Neural cell (in vitro differentiated cells): Measurements from ENCODE around the gene TMEM208.

Experiments
- EP300 ChIP-seq: fragments of 450-650 bp; conservative IDR thresholded peaks from 2 replicates; pipeline ENCODE4 v1.6.1; 2014; ENCODE audit warnings: antibody characterized with exemption, mild to moderate bottlenecking, moderate library complexity; ENCODE audit not compliant: poor library complexity, severe bottlenecking
- EZH2 ChIP-seq: fragments of 200-600, 300-800 bp; shearing (Covaris generic), sonication (generic); IDR thresholded peaks from 2 replicates; pipeline ENCODE4 v1.6.1; 2014; ENCODE audit warnings: antibody characterized with exemption, low read length, borderline replicate concordance, mild to moderate bottlenecking; ENCODE audit not compliant: insufficient read depth, poor library complexity, severe bottlenecking
- MXI1 ChIP-seq: fragments of 450-650 bp; conservative IDR thresholded peaks from 2 replicates; pipeline ENCODE4 v1.6.1; 2014; ENCODE audit warnings: antibody characterized with exemption, mild to moderate bottlenecking; ENCODE audit not compliant: poor library complexity, severe bottlenecking
- POLR2AphosphoS5 ChIP-seq: IDR thresholded peaks from 2 replicates; pipeline ENCODE4 v1.6.1; 2012
- RAD21 ChIP-seq: fragments of 450-650 bp; conservative IDR thresholded peaks from 2 replicates; pipeline ENCODE4 v1.6.1; 2014; ENCODE audit warnings: antibody characterized with exemption, mild to moderate bottlenecking, moderate library complexity
- SMC3 ChIP-seq: fragments of 450-650 bp; conservative IDR thresholded peaks from 2 replicates; pipeline ENCODE4 v1.6.1; 2014; ENCODE audit warnings: antibody characterized with exemption, mild to moderate bottlenecking, moderate library complexity; ENCODE audit not compliant: poor library complexity
- TAF1 ChIP-seq: IDR thresholded peaks from 2 replicates; pipeline ENCODE4 v1.6.1; 2012; ENCODE audit warnings: low read depth
- TF ChIP-seq, protein P1 (sequence below): fragments of 450-650 bp; IDR thresholded peaks from 2 replicates; pipeline ENCODE4 v1.5.1; 2014; ENCODE audit warnings: antibody characterized with exemption, mild to moderate bottlenecking, moderate library complexity; ENCODE audit not compliant: poor library complexity, severe bottlenecking

DNA sequence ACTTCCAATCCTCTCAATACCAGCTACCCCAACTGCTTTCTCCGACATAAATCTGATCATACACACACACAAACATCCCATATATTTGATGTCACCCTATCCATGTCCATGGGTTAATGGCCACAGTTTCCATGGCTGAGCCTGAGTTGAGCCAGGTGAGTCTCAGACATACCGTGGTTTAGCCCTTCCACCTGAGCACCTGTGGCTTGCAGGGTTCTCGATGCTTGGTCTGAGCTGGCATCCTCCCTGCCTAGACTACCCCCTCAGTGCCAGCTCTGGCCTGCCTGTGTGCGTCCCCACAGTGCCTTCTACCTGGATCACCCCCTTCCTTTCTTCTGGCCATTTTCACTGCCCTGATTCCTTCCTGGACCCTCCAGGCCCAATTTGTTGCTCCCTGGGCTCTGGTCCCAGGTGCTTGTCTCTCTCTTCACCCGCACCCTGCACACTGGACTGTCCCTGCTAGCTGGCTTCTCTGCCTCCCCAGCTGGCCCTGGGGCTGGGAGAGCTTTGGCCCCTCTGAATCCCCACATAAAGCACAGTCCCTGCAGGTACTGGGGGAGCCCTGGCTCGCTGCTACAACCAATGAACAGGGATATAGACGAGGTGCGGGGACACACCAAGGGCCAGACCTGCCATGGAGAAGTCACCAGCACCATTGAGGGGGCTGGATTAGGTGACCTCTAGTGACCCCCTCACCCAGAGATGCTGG, 20.6 kb upstream of the TMEM208 start:
- TF ChIP-seq, protein P1, sequence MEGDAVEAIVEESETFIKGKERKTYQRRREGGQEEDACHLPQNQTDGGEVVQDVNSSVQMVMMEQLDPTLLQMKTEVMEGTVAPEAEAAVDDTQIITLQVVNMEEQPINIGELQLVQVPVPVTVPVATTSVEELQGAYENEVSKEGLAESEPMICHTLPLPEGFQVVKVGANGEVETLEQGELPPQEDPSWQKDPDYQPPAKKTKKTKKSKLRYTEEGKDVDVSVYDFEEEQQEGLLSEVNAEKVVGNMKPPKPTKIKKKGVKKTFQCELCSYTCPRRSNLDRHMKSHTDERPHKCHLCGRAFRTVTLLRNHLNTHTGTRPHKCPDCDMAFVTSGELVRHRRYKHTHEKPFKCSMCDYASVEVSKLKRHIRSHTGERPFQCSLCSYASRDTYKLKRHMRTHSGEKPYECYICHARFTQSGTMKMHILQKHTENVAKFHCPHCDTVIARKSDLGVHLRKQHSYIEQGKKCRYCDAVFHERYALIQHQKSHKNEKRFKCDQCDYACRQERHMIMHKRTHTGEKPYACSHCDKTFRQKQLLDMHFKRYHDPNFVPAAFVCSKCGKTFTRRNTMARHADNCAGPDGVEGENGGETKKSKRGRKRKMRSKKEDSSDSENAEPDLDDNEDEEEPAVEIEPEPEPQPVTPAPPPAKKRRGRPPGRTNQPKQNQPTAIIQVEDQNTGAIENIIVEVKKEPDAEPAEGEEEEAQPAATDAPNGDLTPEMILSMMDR: no peak
- TF ChIP-seq EZH2 (no peak), SMC3 (no peak), MXI1 (no peak), EP300 (no peak), POLR2AphosphoS5 (no peak), RAD21 (no peak), TAF1 (no peak)
